Mesenteric fat pad (tissue), 1 donor: ENCODE results near the gene AUP1. TPM values are rescaled to one million over a fixed set of nuclear protein-coding genes. Genes with fewer than 3 reads are reported as not detected.

ENCODE experiments used
- DNase-seq: peaks from one replicate; pipeline ENCODE4 v3.0.0-alpha.2; 2020; ENCODE audit warnings: low spot score
- total RNA-seq: library from RNA; stranded (reverse); fragmentation: NEBNext Ultra II Directional; extraction: Animal tissue kit (Norgen Biotek cat#: 25700); gene quantifications from one replicate; pipeline ENCODE4 v1.2.1, GENCODE V29; 2021
- donor health status: DM: yes; HTN: yes; CAD: no.

AUP1 gene
- total RNA-seq, 1 donor from 2014 or later: 112 TPM

DNA sequence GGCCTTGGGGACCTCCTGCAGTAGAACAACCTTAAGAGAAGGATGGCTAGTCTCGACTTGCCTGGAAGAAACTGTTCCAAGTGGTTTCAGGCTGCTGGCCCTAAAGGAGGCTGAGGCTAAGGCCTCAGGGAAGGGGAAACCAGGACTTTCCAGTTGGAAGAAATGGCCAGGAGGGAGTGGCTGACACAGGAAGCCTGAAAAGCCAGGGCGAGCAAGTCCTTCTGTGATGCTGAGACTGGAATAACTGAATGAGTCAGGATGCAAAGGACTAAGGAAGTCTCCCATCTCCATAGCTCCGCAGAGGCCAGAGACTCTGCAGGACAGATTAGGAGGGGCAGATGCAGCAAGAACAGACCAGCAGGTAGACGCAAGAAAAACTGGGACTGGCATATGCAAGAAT lies 7.6 kb upstream of the AUP1 start:
- no peak for DNase-seq

DNA sequence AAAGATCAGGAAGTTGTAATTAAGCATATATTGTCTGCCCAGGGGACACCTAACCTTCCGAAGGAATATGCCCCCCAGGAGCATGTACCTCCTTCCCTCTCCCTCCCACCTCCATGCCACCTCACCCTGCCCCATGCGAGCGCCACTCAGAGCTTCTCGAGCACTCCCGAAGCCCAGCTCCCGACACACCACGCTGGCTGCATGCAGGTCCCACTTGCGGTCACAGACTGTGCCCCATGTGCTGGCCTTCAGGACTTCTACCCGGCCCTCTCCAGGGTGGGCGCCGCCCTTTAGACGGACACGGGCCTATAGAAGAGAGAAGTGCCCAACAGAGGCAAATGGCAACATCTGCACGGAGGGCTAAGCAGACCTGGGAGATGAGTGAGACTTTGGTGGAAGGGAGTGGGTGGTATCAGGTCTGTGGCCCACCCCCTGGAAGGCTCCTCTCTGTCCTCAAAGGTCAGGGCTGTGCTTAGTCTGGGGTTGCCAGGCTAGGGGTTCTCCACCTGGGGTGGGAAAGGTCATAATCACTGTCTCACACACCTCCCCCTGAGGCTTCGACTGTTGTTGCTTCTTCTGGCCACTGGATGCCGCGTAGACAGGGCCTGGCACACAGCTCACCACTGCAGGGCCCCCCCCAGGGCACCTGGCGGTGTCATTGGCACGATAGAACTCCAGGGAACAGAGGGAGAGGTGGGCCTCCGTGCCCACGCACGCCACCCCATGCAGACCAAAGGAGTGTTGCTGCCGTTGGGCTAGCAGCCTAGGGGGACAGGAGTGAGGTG lies 6.9 kb upstream of the AUP1 start:
- no peak for DNase-seq

DNA sequence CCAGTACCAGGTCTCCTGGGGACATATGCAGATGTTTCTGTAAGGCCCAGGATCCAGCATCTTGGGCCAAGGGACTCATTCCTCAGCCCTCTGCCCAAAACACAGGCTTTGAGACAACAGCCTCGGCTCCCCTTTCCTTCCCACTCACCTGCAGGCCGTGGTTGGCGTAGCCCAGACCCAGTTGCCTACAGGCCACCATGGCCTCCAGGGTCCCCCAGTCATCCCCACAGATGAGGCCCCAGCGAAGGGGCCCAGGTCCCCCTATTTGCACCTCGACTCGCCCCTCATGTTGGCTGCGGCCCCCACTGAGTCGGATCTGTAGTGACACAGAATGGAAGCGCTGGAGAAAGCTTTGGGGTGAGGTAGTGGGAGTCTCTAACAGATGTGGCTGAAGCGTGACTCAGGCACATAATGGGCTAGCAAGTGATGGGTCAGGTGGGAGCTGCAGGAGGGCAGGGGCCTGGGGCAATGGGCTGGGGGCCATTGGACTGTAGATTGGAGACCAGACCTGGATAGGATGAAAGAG lies 6.0 kb upstream of the AUP1 start:
- no peak for DNase-seq

DNA sequence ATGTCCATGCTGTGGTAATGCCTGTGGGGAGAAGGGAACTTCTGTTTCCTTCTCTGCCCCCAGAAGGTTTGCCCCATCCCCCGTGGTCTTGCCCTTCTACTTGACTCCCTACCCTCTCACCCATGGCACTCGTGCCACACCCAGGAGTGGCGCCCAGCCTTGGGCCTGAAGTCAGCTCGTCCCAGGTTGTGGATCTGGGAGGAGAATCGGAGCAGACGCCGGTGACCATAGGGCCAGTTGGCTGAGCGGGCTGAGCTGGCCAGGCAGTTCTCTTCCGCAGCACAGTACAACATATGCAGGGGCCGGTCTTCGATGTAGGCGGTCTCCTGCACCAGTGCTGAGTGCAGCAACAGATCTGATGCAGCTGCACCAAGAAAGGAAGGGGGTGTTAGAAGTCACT lies 4.9 kb upstream of the AUP1 start:
- no peak for DNase-seq

DNA sequence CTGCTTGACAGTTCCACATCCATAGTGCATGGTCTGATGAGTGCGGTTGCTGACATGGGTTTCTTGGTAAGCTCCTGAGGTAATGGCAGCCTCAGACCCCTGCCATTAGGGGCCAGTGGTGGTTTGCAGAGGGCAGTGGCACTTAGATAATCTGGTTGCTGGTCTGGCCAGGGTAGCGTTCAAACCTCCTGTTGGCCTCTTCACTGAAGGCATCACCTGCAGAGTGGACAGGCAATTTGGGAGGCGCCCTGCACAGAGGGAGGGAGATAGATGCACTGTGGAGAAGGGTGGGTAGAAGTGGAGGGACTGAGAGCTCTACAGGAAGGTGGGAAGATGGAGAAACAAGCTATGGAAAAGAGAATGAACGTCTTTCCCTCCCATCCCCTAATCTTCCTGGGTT lies 4.0 kb upstream of the AUP1 start:
- DNase-seq: no peak

DNA sequence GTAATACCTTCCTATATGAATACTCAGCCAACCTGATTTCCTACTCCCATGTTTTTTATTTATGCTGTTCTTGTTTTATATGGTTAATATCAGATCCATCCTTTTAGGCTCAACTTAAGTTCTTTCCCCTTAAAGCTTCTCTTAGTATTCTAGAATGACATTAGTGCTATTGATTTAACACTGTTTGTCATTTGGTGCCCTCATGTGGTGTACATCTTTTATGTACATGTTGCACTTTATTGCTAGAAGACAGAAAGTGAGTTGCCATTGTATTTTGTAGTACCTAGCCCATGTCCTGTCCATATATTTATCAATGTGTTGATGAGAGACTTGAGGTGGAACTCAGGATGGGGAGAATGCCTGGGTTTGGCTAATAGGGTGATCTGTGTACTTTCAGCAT lies 2.7 kb upstream of the AUP1 start:
- DNase-seq: no peak

DNA sequence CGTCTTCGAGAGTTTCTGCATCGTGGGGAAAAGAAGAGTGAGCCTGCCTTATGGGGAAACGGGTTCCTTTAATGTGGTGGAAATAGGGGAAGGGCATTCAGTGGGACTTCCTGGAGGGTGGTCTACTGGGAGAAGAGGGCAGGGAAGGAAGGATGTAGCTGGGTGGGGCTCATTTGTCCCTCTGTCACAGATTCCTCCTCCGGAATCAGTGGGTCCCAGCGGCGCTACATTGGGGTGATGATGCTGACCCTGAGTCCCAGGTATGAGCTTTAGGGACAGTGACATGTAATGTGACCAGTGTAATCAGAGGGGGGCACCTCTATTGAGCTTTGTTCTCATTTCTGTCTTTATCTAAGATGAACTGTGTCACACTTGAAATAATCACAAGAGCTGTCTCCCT lies 2.2 kb upstream of the AUP1 start:
- DNase-seq: no peak

DNA sequence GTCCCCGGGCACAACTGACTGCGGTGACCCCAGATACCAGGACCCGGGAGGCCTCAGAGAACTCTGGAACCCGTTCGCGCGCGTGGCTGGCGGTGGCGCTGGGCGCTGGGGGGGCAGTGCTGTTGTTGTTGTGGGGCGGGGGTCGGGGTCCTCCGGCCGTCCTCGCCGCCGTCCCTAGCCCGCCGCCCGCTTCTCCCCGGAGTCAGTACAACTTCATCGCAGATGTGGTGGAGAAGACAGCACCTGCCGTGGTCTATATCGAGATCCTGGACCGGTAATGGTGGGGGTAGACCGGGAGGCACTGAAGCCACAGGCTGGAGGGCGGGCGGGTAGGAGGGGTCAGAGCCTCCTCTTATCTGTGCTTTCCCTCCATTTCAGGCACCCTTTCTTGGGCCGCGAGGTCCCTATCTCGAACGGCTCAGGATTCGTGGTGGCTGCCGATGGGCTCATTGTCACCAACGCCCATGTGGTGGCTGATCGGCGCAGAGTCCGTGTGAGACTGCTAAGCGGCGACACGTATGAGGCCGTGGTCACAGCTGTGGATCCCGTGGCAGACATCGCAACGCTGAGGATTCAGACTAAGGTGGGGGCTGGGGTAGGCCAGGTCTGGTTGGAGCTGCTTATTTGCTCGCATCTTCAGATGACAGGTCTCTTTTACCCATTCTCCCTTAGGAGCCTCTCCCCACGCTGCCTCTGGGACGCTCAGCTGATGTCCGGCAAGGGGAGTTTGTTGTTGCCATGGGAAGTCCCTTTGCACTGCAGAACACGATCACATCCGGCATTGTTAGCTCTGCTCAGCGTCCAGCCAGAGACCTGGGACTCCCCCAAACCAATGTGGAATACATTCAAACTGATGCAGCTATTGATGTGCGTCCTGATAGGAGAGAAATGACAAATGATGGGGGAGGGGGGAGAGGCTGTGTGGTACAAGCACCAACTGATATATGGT lies 1.0 kb upstream of the AUP1 start:
- no peak for DNase-seq

DNA sequence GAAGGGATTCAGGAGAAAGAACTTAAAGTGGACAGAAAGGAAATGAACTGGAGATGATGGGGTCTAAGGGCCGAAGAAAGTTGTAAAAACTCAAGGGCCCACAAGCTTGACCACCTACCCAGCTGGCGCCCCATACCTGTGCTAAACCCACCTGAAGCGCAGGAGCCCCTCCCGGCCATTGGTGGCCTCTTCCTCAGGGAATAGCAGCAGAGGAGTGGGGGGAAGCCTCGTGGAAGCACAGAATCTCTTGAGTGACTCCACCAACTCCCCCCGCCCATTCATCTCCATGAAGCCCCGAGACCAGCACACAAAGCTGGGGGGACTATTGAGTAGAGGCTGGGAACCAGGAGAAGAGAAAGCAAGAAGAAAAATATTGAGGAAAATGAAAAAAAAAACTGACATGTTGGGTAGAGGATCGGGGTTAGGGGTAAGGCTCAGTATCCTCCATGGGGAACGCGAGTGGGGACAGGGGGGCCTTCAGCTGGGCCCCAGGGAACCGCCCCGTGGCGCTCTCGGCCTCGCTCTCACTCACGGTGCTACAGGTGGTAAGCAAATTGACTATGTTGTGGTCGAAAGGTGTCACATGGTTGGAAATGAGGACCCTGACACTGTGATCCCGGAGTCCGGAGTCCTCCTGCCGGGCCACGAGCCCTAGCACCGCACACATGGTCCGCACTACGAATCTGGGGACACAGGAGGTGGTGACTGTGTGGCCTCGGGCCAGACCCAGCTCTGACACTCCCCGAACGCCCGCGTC lies 728 bp downstream of the AUP1 start:
- no peak for DNase-seq

DNA sequence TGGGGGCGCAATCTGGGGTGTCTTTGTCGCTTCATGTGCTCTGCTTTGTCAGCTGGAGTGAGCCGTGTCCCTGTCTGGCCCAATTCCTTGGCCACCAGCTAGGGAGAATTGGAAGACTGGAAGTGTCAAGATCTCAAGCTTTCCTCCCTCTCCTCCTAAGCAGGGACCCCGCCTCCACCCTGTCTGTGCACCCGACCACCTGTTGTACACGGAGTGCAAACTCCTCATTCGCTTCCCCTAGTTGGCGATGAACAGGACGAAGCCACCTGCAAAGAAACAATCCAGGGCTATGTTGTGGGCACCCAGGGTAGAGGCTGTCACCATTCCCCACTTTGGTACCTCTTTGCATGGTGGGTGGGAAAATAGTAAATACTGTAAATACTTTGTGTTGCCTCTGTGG lies 1.8 kb downstream of the AUP1 start:
- no peak for DNase-seq

DNA sequence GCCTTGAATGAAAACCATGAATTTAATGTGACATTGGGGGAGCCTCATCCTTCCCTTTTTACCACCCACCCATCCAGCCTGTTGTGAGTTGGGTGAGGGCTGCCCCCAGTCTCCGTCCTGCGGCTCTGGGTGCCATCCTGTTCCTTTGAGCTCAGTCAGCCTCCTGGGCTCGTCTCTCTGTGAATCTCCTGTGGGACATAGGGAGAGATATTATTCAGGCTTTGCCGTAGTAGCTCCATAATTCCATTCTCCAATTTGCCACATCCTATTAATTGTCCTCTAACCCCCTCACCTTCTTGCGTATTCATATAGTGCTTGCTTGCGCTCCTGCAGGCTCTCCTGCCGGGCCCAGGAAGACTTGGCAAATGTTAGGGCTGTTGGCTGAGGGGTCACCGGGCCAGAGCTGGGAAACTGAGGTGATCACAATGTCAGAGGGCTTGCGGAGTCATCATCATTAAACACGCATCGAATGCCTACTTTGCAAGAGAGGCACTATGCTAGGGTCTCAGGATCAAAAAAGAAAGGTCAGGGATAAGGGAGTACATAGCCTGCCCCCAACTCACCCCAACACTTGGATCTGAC lies 2.8 kb downstream of the AUP1 start:
- DNase-seq: no peak

DNA sequence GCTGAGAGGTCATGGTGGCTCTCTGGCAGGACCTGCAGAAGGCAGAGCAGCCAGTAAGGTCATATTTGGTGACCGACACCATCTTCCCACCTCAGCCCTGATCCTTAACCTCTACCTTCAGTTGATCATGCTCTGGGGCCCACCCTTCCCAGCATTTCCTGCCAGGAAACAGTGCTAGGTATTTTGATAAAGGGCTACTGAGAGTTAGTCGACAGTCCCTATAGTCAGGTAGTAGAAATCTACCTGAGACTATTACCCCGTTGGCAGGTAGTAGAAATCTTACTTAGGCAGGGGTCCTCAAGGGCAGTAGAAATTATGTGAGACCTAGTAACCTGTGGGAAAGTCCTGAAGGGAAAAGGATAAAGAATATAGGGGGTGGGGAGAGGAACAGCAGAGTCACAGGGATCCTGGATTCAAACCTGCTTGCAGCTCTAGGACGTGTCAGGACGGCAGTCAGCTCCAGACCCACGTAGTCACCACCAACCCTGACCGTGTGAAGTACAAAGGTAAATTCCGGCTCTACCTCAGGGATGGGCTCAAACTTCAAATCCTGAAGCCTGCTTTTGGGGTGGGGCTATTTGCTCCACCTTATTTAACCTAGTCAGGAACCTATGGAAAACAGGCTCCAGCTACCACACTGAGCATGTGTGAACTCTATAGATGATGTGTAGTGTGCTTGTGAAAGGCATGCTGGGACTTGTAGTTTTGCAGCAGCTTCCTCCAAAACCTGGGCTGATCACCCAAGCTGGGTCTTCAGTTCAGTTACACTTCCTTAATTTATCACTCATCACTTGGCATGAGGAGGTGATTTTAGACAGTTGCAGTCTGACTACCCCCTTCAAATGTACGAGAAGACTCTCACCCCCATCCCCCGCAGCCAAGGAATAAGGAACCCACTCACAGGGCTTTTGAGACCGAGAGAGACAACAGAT lies 3.5 kb downstream of the AUP1 start, which contains the start of gene DQX1:
DQX1 (minus strand) TSS at position 515 of the 932 bp plus-strand sequence; CDS start at position 13, 502 bp downstream.
- DNase-seq: no peak

DNA sequence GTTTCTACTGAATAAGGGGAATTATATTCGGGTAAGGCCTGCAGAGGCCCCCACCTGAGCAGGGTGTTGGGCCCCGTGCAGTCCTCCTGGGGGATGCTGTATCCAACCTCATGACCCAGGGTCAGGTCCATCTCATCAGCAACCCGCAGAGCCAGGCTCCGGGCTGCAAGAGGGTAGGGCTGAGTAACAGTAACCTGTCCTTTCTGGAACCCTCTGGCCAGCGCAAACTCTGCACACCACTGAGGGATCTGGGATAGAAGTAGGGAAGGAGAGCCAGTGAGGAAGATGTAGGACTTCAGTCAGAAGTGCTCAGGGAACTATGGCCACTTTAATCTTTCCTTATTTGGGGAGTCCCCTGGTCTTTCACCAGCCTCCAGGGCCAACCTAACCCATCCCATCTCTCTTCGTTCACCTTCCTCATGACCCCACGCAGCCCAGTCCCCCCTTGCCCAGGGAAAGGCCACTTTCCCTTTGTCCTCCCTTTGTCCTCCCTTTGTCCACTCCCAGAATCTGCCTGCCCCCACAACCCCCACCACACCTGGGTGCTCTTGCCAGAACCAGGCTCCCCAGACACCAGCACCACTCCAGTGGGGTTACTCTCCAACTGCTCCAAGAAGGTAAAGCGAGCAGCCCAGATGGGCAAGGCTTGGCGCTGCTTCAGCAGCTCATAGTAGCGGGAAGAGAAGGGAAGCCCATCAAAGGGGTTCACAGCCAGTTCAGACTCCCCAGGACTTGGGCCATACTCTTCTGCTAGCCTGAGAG lies 4.4 kb downstream of the AUP1 start:
- DNase-seq: no peak

DNA sequence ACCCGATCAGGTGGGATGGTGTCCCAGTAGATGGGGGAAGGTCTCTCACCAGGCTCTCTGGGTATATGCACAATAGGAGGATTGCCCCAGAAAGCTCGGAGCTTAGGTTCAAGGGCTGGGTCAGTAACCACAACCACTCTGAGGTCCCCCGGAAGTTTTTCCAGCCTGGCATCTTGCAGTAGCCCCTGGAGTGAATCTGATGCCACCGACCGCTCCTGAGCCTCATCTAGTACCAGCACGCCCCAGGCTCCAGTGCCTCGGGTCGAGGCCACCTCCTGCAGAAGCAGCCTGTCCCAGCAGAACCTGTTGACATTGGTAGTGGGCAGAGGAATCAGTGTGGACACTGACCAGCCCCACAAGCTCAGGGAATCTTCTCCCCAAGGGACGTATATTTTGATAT lies 5.5 kb downstream of the AUP1 start:
- no peak for DNase-seq

DNA sequence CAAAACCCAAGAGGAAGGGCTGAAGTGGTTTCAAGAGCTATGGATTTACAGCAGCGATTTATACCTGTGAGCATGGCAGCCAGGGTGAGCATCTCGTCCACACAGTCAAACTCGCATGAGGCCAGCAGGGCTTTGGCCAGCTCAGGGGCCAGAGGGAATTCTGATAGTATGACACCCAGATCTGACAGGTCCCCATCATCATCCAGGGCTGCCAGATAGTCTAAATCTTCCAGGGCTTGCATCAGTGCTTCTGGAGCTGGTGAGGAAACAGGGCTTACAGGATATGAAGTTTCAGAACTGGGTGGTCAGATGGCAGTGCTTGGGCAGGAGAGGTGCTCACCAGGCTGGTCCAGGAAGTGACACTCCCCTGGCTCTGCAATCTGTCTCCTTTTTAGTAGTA lies 7.0 kb downstream of the AUP1 start:
- DNase-seq: peak; percentile 57

DNA sequence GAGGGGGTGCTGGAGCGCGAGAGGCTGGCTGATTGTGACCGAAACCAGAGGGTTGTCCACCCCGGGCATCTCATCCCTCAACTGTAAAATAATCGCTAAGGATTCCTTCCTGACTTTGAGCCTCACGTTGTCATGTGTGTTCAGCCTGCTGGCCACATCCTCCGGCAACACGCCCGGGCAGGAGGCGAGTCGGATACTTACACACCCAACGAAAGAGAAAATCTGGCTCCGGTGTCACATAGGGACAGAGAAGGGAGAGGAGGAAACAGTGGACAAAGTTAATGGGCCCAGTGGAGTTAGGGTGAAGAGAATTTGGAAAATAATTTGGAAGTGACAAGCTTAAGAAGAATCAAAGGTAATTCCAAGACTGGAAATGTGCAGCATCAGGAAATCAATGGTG lies 12.9 kb downstream of the AUP1 start:
- DNase-seq: no peak

DNA sequence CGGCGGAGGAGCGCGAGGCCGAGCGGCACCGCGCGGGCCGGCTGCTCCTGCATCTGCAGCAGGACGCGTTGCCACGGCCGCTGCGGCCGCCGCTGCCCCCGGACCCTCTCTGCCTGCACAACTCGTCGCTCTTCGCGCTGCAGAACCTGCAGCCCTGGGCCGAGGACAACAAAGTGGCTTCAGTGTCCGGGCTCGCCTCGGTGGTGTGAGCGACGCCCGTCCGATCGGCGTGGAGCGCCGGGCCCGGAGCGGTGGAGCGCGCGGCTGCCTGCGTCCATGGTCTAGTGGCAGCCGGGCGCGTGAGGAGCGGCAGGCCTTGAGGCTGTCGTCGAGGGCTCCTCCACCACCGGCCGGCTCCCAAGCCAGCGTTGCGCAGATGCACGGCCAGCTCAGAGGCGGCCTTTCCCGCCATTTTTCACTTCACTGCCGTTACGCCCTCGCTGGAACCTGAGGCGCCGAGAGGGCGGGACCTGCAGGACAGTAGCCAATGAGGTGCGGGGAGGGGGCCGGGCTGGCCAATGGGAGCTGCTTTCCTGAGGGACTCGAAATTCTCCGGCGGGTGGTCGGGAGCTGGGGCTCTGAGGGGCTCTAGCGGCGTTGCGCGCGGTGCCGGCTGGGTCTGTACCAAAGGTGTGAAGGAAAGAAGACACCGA lies 13.4 kb downstream of the AUP1 start:
- DNase-seq: no peak

DNA sequence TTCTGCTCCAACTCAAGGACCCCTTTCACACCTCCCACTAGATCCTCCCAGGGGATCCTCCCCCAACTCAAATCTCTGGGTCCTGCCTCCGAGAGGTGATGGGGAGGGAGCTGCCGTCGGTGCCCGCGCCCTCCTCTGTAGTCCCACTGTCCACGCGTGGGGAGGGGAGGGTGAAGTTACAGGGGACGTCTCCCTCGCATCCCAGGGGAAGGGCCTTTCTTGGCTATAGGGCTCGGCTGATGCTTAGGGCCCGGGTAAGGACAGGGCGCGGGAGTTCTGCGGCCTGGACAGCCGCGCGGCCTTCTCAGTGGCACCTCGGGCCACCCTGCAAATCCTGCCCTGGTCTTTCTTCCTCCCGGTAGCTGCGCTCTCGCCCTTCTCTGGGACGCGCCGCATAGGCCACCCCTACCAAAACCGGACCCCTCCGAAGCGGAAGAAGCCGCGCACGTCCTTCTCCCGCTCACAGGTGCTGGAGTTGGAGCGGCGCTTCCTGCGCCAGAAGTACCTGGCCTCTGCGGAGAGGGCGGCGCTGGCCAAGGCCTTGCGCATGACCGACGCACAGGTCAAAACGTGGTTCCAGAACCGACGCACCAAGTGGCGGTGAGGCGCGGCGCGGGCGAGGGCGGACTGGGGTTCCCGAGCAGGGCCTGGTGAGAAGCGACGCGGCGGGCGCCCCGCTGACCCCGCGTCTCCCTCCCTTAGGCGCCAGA lies 14.1 kb downstream of the AUP1 start:
- DNase-seq: no peak
